GM18499 (cell line): ENCODE data around the gene DHX57.
A peak's percentile ranks its signal among the peaks of the same experiment; 100 is the strongest.

Experiments
- ATAC-seq: cut with Tn5 transposase; IDR thresholded peaks from one replicate; pipeline ENCODE4 v1.9.1; 2021; ENCODE audit warnings: moderate number of reproducible peaks; ENCODE audit not compliant: insufficient read depth, unreplicated experiment

DHX57 gene, protein sequence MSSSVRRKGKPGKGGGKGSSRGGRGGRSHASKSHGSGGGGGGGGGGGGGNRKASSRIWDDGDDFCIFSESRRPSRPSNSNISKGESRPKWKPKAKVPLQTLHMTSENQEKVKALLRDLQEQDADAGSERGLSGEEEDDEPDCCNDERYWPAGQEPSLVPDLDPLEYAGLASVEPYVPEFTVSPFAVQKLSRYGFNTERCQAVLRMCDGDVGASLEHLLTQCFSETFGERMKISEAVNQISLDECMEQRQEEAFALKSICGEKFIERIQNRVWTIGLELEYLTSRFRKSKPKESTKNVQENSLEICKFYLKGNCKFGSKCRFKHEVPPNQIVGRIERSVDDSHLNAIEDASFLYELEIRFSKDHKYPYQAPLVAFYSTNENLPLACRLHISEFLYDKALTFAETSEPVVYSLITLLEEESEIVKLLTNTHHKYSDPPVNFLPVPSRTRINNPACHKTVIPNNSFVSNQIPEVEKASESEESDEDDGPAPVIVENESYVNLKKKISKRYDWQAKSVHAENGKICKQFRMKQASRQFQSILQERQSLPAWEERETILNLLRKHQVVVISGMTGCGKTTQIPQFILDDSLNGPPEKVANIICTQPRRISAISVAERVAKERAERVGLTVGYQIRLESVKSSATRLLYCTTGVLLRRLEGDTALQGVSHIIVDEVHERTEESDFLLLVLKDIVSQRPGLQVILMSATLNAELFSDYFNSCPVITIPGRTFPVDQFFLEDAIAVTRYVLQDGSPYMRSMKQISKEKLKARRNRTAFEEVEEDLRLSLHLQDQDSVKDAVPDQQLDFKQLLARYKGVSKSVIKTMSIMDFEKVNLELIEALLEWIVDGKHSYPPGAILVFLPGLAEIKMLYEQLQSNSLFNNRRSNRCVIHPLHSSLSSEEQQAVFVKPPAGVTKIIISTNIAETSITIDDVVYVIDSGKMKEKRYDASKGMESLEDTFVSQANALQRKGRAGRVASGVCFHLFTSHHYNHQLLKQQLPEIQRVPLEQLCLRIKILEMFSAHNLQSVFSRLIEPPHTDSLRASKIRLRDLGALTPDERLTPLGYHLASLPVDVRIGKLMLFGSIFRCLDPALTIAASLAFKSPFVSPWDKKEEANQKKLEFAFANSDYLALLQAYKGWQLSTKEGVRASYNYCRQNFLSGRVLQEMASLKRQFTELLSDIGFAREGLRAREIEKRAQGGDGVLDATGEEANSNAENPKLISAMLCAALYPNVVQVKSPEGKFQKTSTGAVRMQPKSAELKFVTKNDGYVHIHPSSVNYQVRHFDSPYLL (N-terminal part only)

DNA sequence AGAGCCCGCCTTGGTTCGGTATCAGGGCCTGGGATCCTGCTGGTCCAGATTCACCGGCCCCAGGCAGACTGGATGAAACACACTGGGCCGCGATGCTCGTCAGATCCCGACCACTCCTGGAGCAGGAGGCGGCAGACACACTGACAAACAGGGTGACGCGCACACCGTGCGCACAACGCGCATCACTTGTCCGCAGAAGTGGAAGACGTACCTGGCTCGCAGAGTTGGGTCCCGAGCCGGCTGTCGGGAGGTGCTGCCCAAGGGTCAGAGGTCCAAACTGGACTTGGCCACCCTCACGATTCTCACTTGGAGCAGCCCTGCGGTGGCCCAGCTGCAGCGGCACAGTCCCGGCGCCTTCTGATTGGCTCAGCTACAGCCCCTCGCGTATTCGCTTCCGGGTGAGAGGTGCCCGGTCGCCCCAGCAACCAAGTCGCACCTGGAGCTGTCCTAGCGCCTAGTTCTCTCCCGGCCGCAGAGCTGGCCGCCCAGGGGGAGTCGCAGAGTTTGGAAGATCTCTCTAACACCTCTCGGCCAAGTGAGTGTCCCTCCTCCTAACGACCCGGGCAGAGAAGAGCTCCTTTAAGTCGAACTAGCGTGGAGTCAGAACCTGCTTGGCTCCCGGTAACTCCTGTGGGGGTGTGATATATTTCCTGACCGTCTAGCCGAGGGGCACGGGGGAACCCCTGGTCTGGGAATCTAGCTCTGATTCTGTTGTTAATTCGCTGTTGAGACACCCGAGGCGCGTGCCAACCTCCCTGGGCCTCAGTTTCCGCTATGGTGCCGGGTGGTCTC, at the start of gene DHX57, which contains the start of gene MORN2:
DHX57 (minus strand) TSS at position 359 of the 792 bp plus-strand sequence. CDS start 7,529 bp downstream, outside the sequence.
MORN2 (plus strand) TSS at position 401 of the 792 bp plus-strand sequence.
- ATAC-seq: peak; percentile 96

DNA sequence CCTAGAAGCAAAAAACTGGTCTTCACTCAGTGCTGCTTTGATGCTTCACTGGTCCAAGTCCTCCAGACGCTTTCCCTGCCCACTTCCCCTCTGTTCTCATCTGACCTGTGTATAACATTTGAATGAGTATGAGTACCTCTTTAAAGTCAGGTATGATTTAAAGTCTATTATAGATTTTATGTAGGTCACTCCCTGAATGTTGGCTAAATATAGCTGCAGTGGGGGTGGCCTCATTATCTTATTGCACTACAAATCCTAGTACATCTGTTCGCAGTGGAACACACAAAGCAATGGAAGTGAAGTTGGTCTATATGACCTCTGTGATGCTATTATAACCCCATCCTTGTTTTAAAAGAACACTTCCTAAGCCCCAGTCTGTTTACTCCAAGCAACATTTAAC, 47.2 kb upstream of the DHX57 start:
- no peak for ATAC-seq

DNA sequence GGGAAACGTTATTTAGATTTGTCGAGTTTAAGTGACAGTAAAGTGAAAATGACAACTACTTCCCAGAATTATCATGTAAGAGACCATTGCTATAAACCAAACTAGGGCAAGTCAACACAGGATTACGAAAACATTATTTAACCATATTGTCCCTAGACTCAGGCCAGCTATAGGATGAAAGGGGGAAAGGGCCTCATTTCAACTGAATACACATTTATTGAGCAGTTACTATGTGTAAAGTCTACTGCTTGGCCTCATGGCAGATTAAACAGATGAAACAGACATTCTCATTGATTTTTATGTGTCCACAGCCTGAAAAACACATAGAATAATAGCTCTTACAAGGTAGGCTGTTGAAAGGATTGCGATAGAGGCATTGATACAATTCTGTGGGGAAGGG, 46.7 kb upstream of the DHX57 start:
- ATAC-seq: no peak

DNA sequence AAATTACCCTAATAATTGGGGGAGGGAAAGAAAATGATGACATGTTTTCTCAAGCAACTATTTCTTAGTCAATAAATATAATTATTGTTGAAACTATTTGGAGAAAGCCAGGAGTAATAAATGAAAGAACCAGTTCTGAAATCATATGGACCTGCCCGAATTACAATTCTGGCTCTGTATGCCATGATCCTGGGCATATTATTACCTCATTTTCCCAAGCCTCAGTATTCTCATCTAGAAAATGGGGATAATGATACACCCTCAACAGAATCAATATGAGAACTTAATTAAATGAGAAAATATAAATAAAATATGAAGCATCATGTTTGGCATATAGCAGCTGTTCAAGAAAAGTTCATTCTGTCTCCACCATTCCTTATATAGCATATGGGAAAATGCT, 36.9 kb upstream of the DHX57 start:
- ATAC-seq: no peak

- ATAC-seq: no peak
Measured at GRCh38 chr2:38911191-38911590, 35.5 kb upstream of the DHX57 start.

DNA sequence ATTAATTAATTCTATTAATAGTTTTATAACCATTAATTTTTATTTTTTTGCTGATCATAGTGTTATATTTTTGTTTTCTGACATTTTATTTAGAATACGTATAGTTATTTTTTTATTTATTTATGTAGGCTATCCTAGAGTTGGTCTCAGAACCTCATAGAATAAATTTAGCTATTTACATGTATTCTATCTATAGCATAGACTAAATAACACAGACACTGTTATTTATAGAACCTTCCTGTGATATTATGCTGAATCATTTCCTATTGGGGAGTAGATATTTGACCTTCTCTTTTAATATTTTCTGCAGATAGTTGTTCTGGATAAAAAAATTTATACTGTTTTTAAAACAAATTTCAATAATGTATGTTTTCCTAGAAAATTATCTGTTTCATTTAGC, 34.1 kb upstream of the DHX57 start:
- no peak for ATAC-seq

DNA sequence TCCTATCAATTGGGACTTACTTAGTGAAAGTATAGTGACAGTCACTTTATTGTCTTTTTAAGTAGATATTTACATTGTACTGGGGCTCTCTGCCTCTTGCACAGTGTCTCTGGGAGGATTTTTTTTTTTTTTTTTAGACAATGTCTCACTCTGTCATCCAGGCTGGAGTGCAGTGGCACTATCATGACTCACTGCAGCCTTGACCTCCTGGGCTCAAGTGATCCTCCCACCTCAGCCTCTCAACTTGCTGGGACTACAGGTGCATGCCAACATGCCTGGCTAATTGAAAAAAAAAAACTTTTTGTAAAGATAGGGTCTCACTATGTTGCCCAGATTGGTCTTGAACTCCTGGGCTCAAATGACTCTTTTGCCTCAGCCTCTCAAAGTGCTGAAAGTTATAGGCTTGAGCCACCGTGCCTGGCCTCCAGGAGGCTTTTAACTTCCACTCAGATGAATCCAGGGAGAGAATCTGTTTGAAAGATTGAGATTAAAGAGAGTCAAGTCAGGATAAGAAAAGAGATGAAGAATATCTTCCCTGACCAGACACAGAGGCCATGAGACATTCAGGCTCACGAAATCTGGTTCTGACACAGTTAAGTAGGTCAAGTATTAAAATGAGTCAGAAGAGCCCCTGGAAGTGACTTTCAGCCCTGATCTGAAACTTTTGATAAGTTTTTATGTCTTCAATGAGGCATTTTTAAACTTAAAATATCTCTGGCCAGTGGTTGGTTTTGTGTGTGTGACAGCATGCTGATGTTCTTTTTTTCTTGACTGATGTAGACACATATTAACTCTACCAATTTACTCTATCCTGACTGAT, 32.2 kb upstream of the DHX57 start:
- peak; percentile 62 for ATAC-seq

GRCh38 chr2:38907242-38907641, 31.5 kb upstream of the DHX57 start:
- ATAC-seq: no peak

DNA sequence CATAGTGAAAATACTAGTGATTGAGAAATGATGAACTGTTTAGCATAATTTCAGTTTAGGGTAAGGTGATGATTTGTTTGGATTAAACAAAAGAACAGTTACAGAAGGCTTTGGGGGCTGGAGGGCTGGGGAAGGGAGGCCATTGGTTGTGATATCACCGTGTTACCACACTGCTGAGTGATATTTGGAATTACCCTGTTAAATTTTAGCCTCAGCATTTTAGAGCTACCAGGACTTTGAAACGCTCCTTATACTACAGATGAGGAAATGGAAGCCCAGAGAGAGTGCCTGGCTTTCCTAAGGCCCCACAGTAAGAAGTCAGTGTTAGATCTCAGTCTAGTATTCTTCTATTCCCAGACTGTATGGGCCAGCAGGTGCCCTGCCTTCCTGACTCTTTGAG, 29.5 kb upstream of the DHX57 start:
- no peak for ATAC-seq

- ATAC-seq: no peak
Measured at GRCh38 chr2:38900726-38901125, 25.0 kb upstream of the DHX57 start.

DNA sequence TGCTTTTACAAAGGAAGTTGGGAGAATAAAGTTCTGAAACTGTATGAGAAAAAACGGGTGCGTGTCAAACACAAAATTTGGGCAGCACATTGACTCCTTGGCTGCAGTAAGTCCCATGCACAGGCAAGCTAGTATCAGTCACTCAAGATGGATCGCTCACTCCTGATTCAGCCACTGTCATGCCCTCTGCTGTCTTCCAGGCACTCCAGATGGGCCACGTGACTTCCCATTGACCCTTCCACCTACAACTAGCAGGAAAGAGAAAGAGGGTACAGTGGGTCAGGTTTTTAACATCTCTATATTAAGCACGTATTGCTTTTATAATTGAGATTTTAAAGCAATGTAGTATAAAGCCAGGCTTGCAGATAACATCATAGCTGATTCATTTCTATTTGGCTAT, 22.5 kb upstream of the DHX57 start:
- no peak for ATAC-seq

- no peak for ATAC-seq
Measured at GRCh38 chr2:38892819-38893218, 17.1 kb upstream of the DHX57 start.

- no peak for ATAC-seq
Measured at GRCh38 chr2:38889575-38889974, 13.8 kb upstream of the DHX57 start, which contains the start of gene ARHGEF33. Gene ARHGEF33, plus strand, starts transcription at chr2:38889875. Its CDS starts 29,573 bp downstream, at chr2:38919448.

- no peak for ATAC-seq
Measured at GRCh38 chr2:38889045-38889444, 13.3 kb upstream of the DHX57 start.

DNA sequence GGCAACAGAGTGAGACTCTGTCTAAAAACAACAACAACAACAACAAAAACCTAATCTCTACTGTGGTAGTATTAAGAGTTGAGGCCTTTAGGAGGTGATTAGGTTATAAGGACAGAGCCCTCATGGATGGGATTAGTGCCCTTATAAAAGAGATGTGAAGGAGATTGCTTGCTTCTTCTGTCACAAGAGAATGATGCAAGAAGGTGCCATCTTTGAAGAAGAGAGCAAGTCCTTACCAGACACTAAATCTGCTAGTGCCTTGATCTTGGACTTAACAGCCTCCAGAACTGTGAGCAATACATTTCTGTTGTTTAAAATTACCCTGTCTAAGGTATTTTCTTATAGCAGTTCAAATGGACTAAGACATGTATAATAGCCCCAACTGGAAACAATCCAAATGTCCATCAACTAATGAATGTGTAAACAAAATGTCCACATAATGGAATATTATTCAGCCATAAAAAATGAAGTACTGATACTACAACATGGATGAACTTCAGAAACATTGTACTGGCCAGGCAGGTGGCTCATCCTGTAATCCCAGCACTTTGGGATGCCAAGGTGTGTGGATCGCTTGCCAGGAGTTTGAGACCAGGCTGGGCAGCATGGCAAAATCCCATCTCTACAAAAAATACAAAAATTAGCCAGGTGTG, 12.3 kb upstream of the DHX57 start:
- ATAC-seq: no peak

DNA sequence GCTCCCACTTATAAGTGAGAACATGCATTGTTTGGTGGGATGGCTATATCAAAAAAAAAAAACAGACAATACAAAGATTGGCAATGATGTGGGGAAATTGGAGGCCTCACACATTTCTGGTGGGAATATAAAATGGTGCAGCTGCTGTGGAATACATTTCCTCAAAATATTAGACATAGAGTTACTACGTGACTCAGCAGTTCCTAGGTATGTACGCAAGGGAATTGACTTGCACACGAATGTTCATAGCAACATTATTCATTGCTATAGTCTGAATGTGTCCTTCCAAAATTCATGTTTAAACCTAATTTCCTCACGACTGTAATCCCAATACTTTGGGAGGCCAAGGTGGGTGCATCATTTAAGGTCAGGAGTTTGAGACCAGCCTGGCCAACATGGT, 11.6 kb upstream of the DHX57 start:
- no peak for ATAC-seq

- ATAC-seq: no peak
Measured at GRCh38 chr2:38886063-38886462, 10.3 kb upstream of the DHX57 start.

GRCh38 chr2:38876407-38876806, 673 bp upstream of the DHX57 start:
- no peak for ATAC-seq
